GM13976 (cell line): Measurements from ENCODE around the gene HHATL.

Experiments used
- DNase-seq: peaks from one replicate; pipeline ENCODE4 v3.0.0; 2012; ENCODE audit warnings: low spot score
- in situ Hi-C: fragments of 300-500 bp; cut with MboI; formaldehyde crosslinking; loops from one replicate; pipeline ENCODE4 v1.12.0; 2022; ENCODE audit warnings: low sequenced_read_pairs, mixed read lengths, inconsistent platforms; ENCODE audit not compliant: unreplicated experiment
- TF ChIP-seq, protein P1 (sequence below): IDR thresholded peaks from 2 replicates; pipeline ENCODE4 v1.5.1; 2012; ENCODE audit warnings: borderline replicate concordance, mild to moderate bottlenecking; ENCODE audit not compliant: insufficient read depth; ENCODE audit errors: extremely low read depth, missing control alignments, control extremely low read depth

The HHATL gene

DNA sequence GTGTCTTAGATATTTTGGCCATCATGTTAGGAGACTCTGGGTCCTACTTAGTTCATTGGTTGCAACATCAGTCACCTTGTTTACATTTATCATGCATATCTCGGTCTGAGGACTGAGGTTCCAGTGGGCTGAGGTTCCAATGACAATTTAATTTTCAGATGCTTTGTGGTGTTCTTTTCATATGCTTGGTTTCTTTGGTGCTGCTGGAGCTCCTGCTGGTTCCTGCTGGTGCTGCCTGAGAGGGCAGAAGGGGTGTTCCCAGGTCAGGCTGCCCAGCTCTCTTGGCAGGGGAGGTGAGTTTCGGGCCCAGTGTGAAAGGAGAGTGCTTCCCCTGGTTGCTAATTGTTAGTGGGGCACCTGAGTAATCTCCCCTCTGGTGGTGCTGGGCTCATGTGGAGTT lies 24.2 kb downstream of the HHATL start:
- DNase-seq: no peak
- TF ChIP-seq, protein P1, sequence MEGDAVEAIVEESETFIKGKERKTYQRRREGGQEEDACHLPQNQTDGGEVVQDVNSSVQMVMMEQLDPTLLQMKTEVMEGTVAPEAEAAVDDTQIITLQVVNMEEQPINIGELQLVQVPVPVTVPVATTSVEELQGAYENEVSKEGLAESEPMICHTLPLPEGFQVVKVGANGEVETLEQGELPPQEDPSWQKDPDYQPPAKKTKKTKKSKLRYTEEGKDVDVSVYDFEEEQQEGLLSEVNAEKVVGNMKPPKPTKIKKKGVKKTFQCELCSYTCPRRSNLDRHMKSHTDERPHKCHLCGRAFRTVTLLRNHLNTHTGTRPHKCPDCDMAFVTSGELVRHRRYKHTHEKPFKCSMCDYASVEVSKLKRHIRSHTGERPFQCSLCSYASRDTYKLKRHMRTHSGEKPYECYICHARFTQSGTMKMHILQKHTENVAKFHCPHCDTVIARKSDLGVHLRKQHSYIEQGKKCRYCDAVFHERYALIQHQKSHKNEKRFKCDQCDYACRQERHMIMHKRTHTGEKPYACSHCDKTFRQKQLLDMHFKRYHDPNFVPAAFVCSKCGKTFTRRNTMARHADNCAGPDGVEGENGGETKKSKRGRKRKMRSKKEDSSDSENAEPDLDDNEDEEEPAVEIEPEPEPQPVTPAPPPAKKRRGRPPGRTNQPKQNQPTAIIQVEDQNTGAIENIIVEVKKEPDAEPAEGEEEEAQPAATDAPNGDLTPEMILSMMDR: no peak
- in situ Hi-C loops: no loop called here

DNA sequence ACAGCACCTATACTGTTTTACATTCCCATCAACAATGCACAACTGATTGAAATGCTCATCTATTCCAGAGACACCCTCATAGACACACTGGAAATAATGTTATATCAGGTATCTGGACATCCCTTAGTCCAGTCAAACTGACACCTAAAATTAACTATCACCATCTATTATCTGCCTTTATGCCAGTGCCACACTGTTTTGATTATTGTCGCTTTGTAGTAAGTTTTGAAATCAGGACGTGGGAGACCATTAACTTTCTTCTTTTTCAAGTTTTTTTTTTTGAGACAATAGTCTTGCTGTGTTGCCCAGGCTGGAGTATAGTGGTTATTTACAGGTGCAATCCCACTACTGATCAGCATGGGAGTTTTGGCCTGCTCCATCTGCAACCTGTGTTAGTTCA lies 26.7 kb downstream of the HHATL start:
- TF ChIP-seq, protein P1: no peak
- in situ Hi-C loops: no loop called here
- no peak for DNase-seq

DNA sequence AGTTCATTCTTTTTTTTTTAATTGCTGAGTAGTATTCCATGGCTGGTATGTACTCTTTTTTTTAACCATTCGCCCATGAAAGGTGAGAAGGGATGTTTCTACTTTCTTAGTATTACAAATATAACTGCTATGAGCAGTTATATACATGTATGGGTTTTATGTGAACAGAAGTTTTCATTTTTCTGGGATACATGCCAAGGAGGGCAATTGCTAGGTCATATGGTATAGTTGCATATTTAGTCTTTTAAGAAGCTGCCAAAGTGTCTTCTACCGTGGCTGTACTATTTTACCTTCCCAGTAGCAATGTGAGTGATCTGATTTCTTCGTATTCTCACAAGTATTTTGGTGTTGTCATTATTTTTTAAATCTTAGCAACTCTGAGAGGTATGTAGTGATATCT lies 28.5 kb downstream of the HHATL start:
- TF ChIP-seq, protein P1: no peak
- no peak for DNase-seq
- in situ Hi-C loops: no loop called here

DNA sequence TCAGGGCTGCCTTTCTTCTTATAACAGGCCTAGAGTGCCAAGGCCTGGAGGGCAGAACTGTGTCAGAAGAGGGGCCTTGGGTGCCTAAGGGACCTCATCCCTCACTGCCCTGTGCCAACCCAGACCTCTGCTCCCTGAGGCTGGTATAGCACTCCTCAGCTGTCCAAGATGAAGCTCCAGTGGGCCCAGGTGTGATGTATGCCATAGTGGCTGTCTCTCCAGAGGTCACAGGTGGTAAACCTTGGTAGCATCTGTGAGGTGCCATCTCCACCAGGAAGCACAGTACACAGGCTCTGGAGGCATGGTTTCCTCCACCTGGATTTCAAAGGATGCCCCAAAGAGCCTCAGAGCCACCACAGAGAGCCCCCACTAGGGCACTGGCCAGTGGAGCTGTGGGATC lies 29.5 kb downstream of the HHATL start:
- DNase-seq: no peak
- in situ Hi-C loops: no loop called here
- TF ChIP-seq, protein P1: no peak

DNA sequence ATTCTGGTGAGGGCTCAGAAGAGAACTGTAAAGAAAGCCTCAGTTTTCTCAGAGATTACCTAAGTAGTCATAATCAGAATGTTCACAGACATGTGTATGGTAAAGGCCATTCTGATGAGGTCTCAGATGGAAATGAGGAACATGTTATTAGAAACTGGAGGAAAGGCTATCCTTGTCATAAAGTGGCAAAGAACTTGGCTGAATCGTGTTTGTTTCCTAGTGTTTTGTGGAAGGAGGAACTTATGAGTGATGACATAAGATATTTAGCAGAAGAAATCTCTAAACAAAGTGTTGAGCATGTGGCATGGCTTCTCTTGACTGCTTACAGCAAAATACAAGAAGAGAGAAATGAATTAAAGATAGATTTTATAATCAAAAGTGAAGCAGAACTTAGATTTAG lies 30.1 kb downstream of the HHATL start:
- DNase-seq: no peak
- TF ChIP-seq, protein P1: no peak

DNA sequence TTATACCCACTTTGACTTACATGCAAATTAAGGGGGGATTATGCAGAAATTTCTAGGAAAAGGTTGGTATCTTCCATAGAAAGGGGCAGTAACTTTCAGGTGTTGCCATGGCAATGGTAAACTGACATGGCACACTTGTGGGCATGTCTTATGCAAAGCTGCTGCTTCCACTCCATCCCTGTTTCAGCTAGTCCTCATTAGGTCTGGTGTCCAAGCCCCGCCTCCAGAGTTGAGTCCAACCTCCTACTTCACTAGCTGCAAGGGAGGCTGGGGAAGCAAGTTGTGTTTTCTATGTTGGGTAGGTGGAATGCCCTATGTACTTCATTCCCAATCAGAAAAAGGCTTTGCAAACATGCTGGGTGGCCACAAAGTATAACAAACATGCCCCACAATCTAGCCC lies 31.9 kb downstream of the HHATL start:
- TF ChIP-seq, protein P1: no peak
- DNase-seq: no peak
- in situ Hi-C loops: no loop called here

More for the DNA sequence above, 30.1 kb downstream of the HHATL start:
- in situ Hi-C loops: no loop called here

DNA sequence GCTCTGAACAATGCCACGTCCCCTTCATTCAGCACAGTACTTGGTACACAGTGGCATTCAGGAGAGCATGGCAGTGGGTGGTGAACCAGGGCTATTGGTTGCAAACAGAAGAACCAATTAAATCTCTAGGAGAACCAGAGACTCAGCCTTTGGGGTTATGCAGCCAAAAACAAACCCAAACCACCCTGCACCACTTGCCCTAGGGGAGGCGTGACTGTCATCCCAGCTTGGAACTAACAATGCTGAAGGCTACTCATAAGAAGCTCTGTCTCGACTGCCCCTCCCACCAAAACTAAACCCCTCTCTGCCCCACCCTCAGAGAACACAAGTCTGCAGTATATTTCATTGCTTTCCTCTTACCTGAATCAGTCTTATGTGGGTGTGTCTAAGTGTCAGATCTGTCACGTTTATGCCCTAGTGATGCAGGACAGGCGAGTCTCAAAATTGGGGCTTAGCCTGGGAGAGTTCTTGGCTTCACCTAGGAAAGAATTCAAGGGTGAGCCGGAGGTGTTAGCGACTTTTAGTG lies 32.5 kb downstream of the HHATL start:
- no peak for DNase-seq
- in situ Hi-C loops: no loop called here
- TF ChIP-seq, protein P1: no peak
